GM18951 (cell line): ENCODE measurements around the gene NRP2.

Experiments
- POLR2A ChIP-seq: IDR thresholded peaks from 4 replicates; pipeline ENCODE4 v1.6.1; 2011; ENCODE audit warnings: mild to moderate bottlenecking; ENCODE audit not compliant: insufficient read length, insufficient read depth; ENCODE audit errors: extremely low read depth
- in situ Hi-C: fragments of 300-500 bp; cut with MboI; formaldehyde crosslinking; loops from one replicate; pipeline ENCODE4 v1.12.0; 2022; ENCODE audit warnings: low sequenced_read_pairs, mixed read lengths, inconsistent platforms; ENCODE audit not compliant: unreplicated experiment

NRP2 gene

GRCh38 chr2:205757271-205757670, 75.0 kb downstream of the NRP2 start:
- in situ Hi-C loops: no loop called here
- TF ChIP-seq POLR2A: no peak

GRCh38 chr2:205758051-205758450, 75.8 kb downstream of the NRP2 start:
- TF ChIP-seq POLR2A: no peak
- in situ Hi-C loops: no loop called here

GRCh38 chr2:205758500-205758899, 76.2 kb downstream of the NRP2 start:
- no peak for TF ChIP-seq POLR2A

GRCh38 chr2:205759257-205759656, 77.0 kb downstream of the NRP2 start:
- TF ChIP-seq POLR2A: no peak
- in situ Hi-C loops: no loop called here

More at GRCh38 chr2:205758500-205758899, 76.2 kb downstream of the NRP2 start:
- in situ Hi-C loops: no loop called here

GRCh38 chr2:205759732-205760131, 77.4 kb downstream of the NRP2 start:
- in situ Hi-C loops: no loop called here
- TF ChIP-seq POLR2A: no peak

- in situ Hi-C loops: no loop called here
- no peak for TF ChIP-seq POLR2A
These were observed 77.9 kb downstream of the NRP2 start for GRCh38 chr2:205760157-205760556.

GRCh38 chr2:205761421-205761820, 79.1 kb downstream of the NRP2 start:
- in situ Hi-C loops: no loop called here
- no peak for TF ChIP-seq POLR2A

GRCh38 chr2:205762881-205763280, 80.6 kb downstream of the NRP2 start:
- no peak for TF ChIP-seq POLR2A
- in situ Hi-C loops: no loop called here

- no peak for TF ChIP-seq POLR2A
- in situ Hi-C loops: no loop called here
These were observed 81.5 kb downstream of the NRP2 start for GRCh38 chr2:205763708-205764211.

GRCh38 chr2:205764270-205764746, 82.0 kb downstream of the NRP2 start:
- TF ChIP-seq POLR2A: no peak
- in situ Hi-C loops: no loop called here

GRCh38 chr2:205765151-205765550, 82.8 kb downstream of the NRP2 start:
- in situ Hi-C loops: no loop called here

GRCh38 chr2:205766779-205767359, 84.6 kb downstream of the NRP2 start:
- in situ Hi-C loops: no loop called here
- no peak for TF ChIP-seq POLR2A

More at GRCh38 chr2:205765151-205765550, 82.8 kb downstream of the NRP2 start:
- no peak for TF ChIP-seq POLR2A

GRCh38 chr2:205767617-205768016, 85.3 kb downstream of the NRP2 start:
- in situ Hi-C loops: no loop called here
- TF ChIP-seq POLR2A: no peak

GRCh38 chr2:205768341-205768740, 86.0 kb downstream of the NRP2 start:
- no peak for TF ChIP-seq POLR2A
- in situ Hi-C loops: no loop called here
